Sigmoid colon (tissue), 7 donors: ENCODE measurements around the gene CHCHD4. TPM values are rescaled to one million over a fixed set of nuclear protein-coding genes. Genes with fewer than 3 reads are reported as not detected.

ENCODE experiments used
- DNase-seq: peaks from one replicate; pipeline ENCODE4 v3.0.0-alpha.2; 2019
- H3K27ac ChIP-seq, 4 donors: fragments of 200-600 bp; sonication (generic); one replicate each; pipeline ENCODE4 v1.5.1; 2016 to 2019; ENCODE audit warnings: mild to moderate bottlenecking in 1 of 4
- H3K27me3 ChIP-seq, 3 donors: fragments of 200-600 bp; sonication (generic); one replicate each; pipeline ENCODE4 v1.5.1; 2019; ENCODE audit warnings: mild to moderate bottlenecking in 1 of 3
- H3K36me3 ChIP-seq, 4 donors: fragments of 200-600 bp; sonication (generic); one replicate each; pipeline ENCODE4 v1.5.1; 2016 to 2019
- H3K4me1 ChIP-seq, 4 donors: fragments of 200-600 bp; sonication (generic); one replicate each; pipeline ENCODE4 v1.5.1; 2017 to 2019
- H3K4me3 ChIP-seq, 4 donors: fragments of 200-600 bp; sonication (generic); one replicate each; pipeline ENCODE4 v1.5.1; 2017 to 2019; ENCODE audit warnings: mild to moderate bottlenecking in 2 of 4, moderate library complexity in 1 of 4
- H3K9me3 ChIP-seq, 4 donors: fragments of 200-600 bp in 3 of 4; sonication (generic) in 3 of 4; one replicate each; pipeline versions ENCODE4 v1.5.1 to v1.6.1; 2013 to 2019
- EP300 ChIP-seq, 4 donors: sonication (generic); formaldehyde crosslinking; IDR thresholded peaks; one replicate each; pipeline ENCODE4 v1.6.1; 2017; ENCODE audit warnings: antibody characterized with exemption in 4 of 4
- POLR2A ChIP-seq, 2 donors: fragments of 450-650 bp; IDR thresholded peaks; one replicate each; pipeline ENCODE4 v1.6.1; 2016; ENCODE audit warnings: antibody characterized with exemption in 2 of 2, mild to moderate bottlenecking in 2 of 2, moderate library complexity in 2 of 2
- POLR2AphosphoS5 ChIP-seq, 4 donors: sonication (generic); formaldehyde crosslinking; IDR thresholded peaks; one replicate each; pipeline ENCODE4 v1.6.1; 2017; ENCODE audit warnings: antibody characterized with exemption in 4 of 4
- WGBS, 2 donors: extraction: QIAGEN DNeasy Blood & Tissue Kit; methylation state at CpG; one replicate each; pipeline ENCODE4 v1.1.7; 2013; 5-methylcytosine and 5-hydroxymethylcytosine counted together
- intact Hi-C: fragments of 100-400 bp; cut with DNase I; formaldehyde crosslinking; loops from one replicate; pipeline ENCODE4 v1.15.1; 2023
- polyA plus RNA-seq, 3 donors: library from polyadenylated mRNA; stranded (reverse); fragments of 200-250 nt; gene quantifications; one replicate each; pipeline ENCODE4 v1.2.3, GENCODE V29; 2013
- total RNA-seq, 4 donors: library from RNA; depleted of rRNA; stranded (reverse); fragments of >200 nt; gene quantifications; one replicate each; pipeline ENCODE4 v1.1.0, GENCODE V29; 2016
- TF ChIP-seq, protein P1 (sequence below), 4 experiments: fragments of 450-650 bp in 3 of 4; fragments of 200-600 bp in 1 of 4; IDR thresholded peaks; one replicate each; pipeline ENCODE4 v1.5.1; 2016 to 2019; ENCODE audit warnings: antibody characterized with exemption in 4 of 4, mild to moderate bottlenecking in 3 of 4, moderate library complexity in 2 of 4
- donor health status: healthy with polysubstance abuse.
- donor health status: Bipolar disorder and iron deficiency.
- donor health status: healthy.

Gene CHCHD4
- total and polyA plus RNA-seq, 7 donors: 13.0 to 33.8 (median 20.9) TPM

DNA sequence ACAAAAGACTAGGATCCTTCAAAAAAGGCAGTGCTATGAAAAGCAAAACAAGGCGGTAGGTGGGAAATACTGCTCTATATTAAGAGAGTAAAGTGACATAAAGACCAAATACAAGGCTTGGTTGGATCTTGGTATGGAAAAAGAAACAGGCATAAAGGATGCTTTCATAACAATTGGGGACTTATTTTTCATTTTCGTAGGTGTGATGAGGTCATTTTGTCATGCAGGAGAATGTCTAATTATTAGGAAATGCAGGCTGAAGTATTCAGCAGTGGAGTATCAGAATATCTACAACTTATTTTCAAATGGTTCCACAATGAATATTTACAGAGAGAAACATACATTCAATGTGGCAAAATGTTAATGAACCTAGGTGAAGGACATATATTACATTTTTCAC is 44.8 kb upstream of the CHCHD4 start:
- WGBS, 2 donors: 96% methylated on average over 2 of the region's 2 CpGs
- TF ChIP-seq POLR2A (IDR thresholded peaks at IDR 0.05) (no peak), POLR2AphosphoS5 (IDR thresholded peaks at IDR 0.05) (no peak), EP300 (IDR thresholded peaks at IDR 0.05) (no peak)
- TF ChIP-seq, protein P1, sequence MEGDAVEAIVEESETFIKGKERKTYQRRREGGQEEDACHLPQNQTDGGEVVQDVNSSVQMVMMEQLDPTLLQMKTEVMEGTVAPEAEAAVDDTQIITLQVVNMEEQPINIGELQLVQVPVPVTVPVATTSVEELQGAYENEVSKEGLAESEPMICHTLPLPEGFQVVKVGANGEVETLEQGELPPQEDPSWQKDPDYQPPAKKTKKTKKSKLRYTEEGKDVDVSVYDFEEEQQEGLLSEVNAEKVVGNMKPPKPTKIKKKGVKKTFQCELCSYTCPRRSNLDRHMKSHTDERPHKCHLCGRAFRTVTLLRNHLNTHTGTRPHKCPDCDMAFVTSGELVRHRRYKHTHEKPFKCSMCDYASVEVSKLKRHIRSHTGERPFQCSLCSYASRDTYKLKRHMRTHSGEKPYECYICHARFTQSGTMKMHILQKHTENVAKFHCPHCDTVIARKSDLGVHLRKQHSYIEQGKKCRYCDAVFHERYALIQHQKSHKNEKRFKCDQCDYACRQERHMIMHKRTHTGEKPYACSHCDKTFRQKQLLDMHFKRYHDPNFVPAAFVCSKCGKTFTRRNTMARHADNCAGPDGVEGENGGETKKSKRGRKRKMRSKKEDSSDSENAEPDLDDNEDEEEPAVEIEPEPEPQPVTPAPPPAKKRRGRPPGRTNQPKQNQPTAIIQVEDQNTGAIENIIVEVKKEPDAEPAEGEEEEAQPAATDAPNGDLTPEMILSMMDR (IDR thresholded peaks at IDR 0.05): no peak
- no peaks in the 10 kb centered on the region for H3K27me3 ChIP-seq
- no peak for DNase-seq
- no peaks in the 10 kb centered on the region for H3K4me1 ChIP-seq
- H3K9me3 ChIP-seq: no peaks in the 10 kb centered on the region
- H3K27ac ChIP-seq: no peak overlapping the region
- peaks cover 53 to 85% (median 76%) of the 10 kb centered on the region in 4 donors for H3K36me3 ChIP-seq
- intact Hi-C loops: no loop called here
- no peak overlapping the region for H3K4me3 ChIP-seq

- DNase-seq: no peak
- H3K36me3 ChIP-seq: peaks cover 66 to 100% (median 89%) of the 10 kb centered on the region in 4 donors
- 93 to 94% methylated on average over 9 of the region's 9 CpGs for WGBS, 2 donors
- no peaks in the 10 kb centered on the region for H3K4me1 ChIP-seq
- intact Hi-C loops: no loop called here
- H3K27me3 ChIP-seq: no peaks in the 10 kb centered on the region
- TF ChIP-seq EP300 (IDR thresholded peaks at IDR 0.05): no peak
- no peaks in the 10 kb centered on the region for H3K9me3 ChIP-seq
- no peak overlapping the region for H3K27ac ChIP-seq
- no peak overlapping the region for H3K4me3 ChIP-seq
Observed at GRCh38 chr3:14166877-14167603, 42.4 kb upstream of the CHCHD4 start.

GRCh38 chr3:14162178-14162577 is 37.5 kb upstream of the CHCHD4 start:
- 96 to 98% methylated on average over 2 of the region's 2 CpGs for WGBS, 2 donors
- intact Hi-C loops: no loop called here
- Histone ChIP-seq H3K9me3 (peaks cover 0 to 4% (median 0%) of the 10 kb centered on the region in 4 donors), H3K27me3 (no peaks in the 10 kb centered on the region), H3K4me1 (no peaks in the 10 kb centered on the region), H3K36me3 (peaks cover 56 to 100% (median 85%) of the 10 kb centered on the region in 4 donors), H3K4me3 (no peak overlapping the region), H3K27ac (no peak overlapping the region)
- no peak for DNase-seq
- TF ChIP-seq, protein P1 (IDR thresholded peaks at IDR 0.05): no peak
- TF ChIP-seq POLR2A (IDR thresholded peaks at IDR 0.05): no peak
- no peak for TF ChIP-seq EP300 (IDR thresholded peaks at IDR 0.05)
- no peak for TF ChIP-seq POLR2AphosphoS5 (IDR thresholded peaks at IDR 0.05)

GRCh38 chr3:14161282-14161681 is 36.6 kb upstream of the CHCHD4 start:
- Histone ChIP-seq H3K9me3 (peaks cover 0 to 4% (median 0%) of the 10 kb centered on the region in 4 donors), H3K27ac (no peak overlapping the region), H3K4me1 (no peaks in the 10 kb centered on the region), H3K4me3 (no peak overlapping the region), H3K36me3 (peaks cover 48 to 100% (median 82%) of the 10 kb centered on the region in 4 donors), H3K27me3 (no peaks in the 10 kb centered on the region)
- no peak for DNase-seq
- intact Hi-C loops: no loop called here
- TF ChIP-seq, protein P1 (IDR thresholded peaks at IDR 0.05): no peak
- no peak for TF ChIP-seq POLR2A (IDR thresholded peaks at IDR 0.05)
- no peak for TF ChIP-seq EP300 (IDR thresholded peaks at IDR 0.05)
- no peak for TF ChIP-seq POLR2AphosphoS5 (IDR thresholded peaks at IDR 0.05)
- WGBS, 2 donors: 96 to 97% methylated on average over 2 of the region's 2 CpGs

DNA sequence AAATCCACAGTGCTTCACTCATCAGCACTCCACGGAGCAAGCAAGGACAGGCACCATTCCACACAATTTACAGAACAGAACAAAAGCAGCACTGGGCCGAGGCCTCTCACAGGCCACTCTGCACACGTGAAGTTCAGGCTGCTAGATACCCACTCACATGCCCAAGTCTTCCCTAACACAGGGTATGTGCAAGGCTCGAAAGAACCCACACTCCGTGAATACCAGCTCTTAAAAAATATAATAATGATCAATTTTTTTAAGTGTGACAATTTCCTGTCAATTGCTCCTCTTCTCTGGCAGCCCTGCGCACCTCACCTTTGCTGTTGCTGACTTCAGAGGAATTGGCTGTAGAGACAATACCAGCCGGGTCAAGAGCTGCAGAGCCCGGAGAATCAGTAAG is 34.8 kb upstream of the CHCHD4 start:
- Histone ChIP-seq H3K4me1 (no peaks in the 10 kb centered on the region), H3K9me3 (peaks cover 0 to 4% (median 0%) of the 10 kb centered on the region in 4 donors), H3K27me3 (no peaks in the 10 kb centered on the region), H3K27ac (no peak overlapping the region), H3K4me3 (no peak overlapping the region), H3K36me3 (peaks cover 41 to 98% (median 67%) of the 10 kb centered on the region in 4 donors)
- whole genome bisulfite sequencing, 2 donors: 96 to 98% methylated on average over 8 of the region's 8 CpGs
- no peak for DNase-seq
- TF ChIP-seq EP300 (IDR thresholded peaks at IDR 0.05) (no peak), POLR2A (IDR thresholded peaks at IDR 0.05) (no peak), POLR2AphosphoS5 (IDR thresholded peaks at IDR 0.05) (no peak)
- TF ChIP-seq, protein P1 (IDR thresholded peaks at IDR 0.05): no peak
- intact Hi-C loops: no loop called here
